GM19328 (cell line): ENCODE data around the gene IFT43.

Experiments used
- ATAC-seq: cut with Tn5 transposase; IDR thresholded peaks from one replicate; pipeline ENCODE4 v1.9.1; 2021; ENCODE audit warnings: mild to moderate bottlenecking, moderate library complexity; ENCODE audit not compliant: unreplicated experiment

The IFT43 gene

DNA sequence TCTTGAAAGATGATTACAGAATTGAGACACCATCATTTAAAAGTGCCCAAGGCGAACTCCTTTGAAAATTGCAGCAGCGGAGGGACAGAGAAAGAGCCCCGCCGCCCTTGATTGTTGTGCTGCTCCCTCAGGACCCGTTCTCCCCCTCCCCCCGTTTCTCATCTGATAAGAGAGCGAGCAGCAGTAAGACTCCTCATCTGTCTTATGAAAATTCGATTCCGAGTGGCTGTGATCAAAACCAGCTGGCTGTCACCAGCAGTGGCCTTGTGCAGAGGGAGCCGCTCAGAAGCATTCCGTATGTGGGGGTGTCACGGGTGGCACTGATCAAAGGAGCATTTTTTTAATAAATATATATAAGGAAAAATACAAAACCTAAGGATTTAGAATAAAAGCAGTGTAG is 88.2 kb downstream of the IFT43 start:
- ATAC-seq, result no peak

DNA sequence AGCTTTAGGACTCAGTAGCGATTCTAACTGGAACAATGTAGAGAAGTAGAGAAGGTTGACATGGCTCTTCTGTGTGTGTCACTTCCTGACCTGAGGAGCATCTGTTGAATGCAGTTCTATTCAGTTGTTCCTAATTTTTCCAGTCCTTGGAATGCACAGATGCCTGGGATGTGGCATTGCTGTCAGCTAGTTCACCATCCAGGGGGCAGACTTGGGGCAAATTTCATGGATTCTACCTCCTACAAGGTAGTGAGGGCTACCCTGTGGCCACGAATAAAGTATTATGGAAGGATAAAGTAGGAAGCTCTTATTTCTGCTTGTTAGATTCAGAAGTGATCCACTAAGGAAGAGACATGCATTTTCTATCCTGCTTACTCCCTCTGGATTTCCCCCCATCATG is 91.8 kb downstream of the IFT43 start:
- ATAC-seq, result no peak

DNA sequence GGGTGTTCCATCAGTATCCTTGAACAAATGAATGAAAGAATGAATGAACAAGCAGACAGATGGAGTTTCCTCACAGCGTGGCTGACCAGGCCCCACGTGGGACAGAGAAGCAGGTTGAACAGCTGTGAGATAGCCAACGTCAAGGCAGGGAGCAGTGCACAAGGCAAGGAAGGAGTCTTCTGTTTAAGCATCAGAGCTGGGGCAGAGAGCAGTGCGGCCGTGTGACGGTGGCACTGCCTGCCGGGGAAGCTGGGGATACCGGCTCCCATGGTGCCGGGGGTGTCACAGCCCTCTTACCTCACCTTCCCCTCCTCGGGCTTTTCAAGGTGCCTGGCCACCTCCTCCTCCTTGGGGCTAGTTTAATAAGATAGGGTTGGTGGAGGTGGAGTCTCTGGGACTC is 92.9 kb downstream of the IFT43 start:
- no peak for ATAC-seq

DNA sequence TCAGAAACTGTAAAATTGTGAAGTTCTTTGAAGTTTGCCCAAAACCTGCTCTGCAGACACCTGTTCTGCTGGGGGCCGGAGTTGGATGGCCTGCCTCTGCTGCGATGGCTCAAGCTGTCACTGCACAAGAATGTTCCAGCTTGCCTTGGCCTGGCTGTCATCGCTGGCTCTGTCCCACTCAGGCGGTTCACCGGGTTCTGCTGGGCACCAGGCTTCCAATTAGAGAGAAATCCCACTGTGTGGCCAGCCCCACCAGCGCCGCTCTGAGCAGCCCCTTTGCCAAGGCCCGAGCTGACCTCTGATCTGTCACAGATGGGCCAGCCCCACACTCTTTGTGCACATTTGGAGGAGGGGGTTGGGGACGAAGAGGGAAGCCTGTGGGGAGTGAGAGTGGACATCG is 94.5 kb downstream of the IFT43 start:
- no peak for ATAC-seq

DNA sequence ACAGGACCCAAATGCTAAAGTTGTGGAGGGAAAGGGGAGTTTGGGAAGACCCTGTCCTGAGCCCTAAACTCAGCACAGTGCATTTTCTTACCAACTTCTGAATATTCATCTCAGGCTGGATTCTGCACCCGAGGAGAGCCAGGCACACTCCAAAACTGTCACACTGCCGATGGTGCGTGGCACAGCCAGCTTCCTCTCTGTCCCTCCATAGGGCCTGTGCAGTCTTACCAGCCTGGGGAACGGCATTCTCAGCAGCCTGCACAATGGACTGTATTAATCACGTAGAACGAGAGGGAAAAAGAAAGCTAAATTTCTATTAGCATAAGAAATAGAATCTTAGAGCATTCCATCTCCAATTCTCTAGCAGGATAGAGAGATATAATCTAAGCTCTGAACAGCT is 94.9 kb downstream of the IFT43 start:
- no peak for ATAC-seq

DNA sequence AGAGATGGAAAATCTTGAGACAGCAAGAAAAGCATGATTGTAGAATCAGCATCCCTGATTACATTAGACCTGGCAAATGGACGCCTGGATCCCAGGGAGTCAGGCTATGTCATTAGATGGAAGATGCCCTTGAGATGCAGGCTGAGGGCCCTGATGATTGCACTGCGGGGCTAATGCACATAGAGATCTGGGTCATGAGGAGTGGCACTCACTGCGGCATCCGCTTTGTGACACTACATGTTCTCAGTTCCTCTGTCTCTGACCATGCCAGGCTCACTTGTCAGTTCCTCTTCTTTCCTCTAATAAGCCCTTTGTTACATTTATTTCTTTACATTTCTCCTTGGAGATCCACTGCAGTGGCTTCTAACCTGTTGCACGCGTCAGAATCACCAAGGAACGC is 96.1 kb downstream of the IFT43 start:
- ATAC-seq, result no peak

DNA sequence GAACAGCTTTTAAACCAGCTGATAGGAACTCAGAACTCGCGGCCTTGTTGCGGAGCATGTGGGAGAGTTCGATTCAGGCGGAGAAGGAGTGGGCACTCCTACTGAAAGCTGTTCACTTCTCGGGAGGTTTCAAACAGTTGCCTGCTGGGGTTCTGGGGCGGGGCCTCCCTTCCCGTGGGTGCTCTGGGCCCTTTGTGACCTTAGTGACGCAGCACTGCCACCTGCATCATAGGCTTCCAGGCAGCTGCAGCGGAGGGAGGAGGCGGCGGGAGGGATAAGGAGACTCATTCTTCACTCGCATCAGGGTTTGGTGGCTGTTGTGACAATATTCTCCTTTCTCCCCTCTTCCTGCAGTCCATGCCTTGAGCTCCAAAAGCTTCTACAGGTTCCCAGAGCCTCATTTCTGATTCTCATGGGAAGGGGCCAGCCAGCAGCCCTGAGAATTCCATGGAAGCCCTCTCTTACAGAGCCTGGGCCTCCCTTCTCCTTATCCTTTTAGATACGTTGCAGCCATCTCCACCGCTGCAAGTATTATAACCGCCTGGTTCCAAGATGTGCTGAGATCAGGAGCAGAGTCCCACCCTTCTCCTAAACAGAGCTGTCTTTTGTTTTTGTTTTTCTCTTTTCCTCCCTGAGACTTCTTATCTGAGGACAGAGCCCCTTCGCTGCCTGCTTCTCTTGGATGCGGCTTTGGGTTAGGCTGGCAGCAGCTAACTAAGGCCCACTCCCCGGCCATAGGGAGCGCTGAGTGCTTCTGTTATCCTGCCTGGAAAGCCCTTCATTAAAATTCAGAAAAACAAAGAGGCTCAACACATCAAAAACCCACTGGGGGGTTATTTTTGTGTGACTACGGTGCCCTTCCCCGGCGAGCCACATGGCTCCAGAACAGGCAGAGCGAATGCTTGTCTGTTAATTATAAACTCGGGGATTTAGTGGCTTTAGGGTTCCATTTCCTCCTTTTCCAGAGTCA is 98.5 kb downstream of the IFT43 start:
- ATAC-seq, result no peak

DNA sequence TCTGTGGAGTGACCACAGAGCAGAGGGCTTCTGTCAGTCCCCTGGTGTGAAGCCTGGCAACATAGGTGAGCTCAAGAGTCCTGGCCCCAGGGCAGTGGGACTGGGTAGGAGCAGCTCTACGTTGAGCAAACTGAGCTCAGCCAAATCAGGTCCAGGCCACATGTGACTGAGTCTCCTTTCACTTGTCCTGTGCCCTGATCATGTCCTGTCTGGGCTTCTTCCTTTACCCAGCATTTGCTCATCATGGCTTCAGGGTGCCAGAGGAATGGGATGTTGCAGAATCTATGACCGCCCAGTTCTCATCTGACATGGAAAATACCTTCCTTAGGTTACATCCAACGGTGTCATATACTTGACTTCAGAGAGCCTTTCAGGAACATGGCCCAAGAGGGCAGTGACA is 99.8 kb downstream of the IFT43 start:
- ATAC-seq, result no peak

DNA sequence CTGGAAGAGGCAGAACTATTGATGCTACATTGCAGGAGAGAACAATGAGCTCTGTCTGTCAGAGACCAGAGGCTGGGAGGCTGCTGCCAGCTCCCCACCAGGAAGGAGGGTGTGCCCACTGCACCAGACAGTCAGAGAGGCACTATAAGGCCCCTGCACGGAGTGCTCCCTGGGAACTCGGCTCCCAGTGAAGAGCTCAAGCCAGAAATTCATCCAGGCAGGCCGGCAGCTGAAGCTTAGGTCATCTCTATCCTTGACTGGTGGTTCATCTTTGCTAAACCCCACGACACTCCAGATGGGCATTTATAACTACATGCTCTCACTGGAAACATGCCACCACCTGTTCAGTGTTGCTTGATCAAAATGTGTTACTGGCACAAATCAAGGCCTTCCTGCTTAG is 101.1 kb downstream of the IFT43 start:
- no peak for ATAC-seq

DNA sequence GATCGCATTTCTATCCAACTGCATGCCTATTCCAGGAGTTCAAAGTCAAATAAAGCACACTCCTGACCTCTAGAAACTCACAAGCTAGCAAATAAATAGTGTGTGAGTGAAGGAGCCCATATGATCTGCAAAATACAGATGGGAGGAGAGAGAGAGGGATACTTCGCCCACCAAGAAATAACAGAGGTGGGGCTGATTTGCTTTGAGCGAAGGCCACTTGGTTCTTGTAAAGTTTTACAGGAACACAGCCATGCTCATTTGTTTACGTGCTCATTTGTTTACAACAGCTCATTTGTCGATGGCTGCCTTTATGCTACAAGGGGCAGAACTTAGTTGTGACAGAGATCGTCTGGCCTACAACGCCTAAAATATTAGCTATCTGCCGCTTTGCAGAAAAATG is 102.8 kb downstream of the IFT43 start:
- no peak for ATAC-seq

DNA sequence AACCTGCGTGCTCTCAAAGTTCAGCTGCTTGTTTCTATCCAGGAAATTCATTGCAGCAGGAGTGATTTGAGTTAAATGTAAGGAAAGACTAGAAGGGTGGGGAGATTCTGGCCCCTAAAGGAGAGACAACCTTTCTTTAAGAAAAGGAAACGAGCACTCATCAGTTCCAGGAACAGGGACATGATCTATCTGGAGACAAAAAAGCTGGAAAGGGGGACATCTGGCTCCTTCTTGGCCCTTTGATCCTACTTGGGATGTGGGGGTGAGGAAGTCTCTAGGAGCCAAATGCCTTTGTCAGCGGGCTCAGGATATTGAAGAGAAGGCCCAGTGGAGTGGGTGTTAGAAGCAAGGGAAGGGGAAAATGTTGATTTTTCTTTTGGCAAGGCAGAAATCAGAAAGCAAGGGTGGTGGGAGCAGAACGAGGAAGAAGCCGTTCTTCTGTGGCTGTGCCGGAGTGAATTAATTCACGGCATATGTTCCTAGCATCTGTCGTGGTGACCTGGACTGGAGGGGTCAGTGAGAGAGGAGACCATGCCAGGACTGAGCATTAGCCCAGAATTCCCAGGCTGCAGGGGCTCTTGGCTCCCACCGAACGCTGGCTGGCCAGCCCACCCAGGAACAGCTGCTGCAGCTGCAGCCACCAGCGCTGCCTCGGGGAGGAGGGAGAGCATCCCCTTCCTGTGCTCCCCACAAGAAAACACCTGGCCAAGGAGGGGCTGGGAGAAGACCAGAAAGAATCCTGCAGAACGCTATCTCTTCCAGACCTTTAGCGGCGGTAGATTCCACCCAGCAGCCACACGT is 103.4 kb downstream of the IFT43 start:
- ATAC-seq, result no peak

DNA sequence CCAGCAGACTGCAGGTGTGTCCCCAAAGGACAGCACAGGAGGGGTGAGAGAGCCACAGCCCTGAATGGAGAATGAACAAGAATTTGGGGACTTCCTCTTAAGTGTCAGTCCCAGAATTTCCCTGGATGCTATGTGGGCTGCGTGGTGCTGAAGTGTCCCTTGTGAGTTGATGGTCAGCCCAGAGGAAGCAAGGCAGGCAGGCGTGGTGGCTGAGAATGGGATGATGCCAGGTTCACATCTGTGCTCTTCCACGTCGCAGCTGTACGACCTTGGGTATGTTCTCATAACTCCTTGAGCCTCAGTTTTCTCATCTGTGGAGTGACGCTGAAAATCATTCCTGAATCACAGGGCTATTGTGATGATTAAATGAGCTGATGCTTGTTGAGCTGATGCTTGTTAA is 104.0 kb downstream of the IFT43 start:
- ATAC-seq, result no peak

DNA sequence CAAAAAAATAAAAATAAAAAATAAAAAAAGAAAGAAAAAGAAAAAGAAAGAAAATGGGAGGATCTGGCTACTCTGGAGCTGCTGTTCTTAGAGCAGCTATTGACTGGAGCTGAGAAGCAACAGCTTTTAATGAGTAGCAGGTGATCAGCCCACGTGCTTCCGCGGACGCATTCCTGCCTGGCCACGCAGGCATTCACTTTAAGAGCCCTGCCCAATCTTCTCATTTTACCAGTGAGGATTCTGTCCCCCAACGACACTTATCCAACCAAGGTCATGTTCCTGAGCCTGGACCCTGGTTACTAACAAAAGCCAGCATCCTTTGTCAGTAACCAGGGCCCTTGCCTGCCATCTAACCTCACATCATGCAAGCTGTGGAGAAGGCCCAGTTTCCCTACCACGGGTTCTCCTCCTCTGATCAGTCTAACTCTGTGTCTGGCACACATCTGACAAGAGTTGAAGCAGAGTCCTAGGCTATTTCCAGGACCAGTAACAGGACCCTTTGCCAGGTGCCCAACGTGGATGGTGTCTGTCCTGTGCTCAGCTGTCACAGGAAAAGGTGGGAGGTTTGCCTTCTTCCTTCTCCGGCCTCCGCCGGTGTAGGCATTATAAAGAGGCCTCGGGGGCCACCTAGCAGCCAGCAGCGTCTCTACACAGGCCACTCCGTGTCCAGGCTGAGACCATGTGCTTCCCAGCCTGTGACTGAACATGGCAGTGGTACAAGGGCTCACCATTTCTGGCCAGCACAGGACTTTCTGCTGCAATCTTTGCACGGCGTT is 105.2 kb downstream of the IFT43 start:
- ATAC-seq, result no peak

DNA sequence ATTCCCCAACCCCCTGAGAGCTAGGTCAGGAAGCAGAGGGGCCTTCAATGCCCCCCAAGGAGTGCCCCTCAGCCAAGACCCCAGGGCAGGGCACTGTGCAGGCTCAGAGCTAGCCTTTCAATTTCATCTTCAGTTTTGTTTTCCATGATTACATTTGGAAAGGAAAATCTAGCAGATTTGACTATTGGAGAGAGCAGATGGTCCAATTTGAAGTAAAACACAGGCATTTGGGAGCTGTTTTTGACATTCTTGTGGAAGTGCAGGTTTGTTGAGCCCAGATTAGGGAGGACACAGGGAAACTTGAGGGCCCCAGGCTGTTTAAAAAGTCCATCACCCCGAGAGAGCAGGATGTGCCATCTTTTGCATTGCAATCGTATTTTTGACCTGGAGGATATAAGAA is 107.5 kb downstream of the IFT43 start:
- no peak for ATAC-seq

DNA sequence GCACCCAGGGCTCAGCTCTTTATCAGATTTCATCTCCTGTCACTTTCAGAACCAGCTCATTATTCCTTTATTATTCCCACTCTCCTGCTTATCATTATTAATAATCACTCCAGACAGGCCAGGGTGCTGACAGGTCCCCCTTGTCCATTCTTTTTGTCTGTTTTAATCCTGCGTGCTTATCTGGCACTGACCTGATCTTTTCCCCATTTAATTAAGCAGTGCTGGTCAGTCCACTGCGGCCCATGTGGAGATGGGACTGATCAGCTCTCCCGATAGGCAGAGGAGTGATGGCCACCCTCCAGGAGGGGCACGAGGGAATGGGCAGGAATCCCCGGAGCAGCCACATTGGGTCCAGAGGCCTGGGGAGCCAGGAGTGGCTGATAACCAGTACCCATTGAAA is 110.7 kb downstream of the IFT43 start:
- ATAC-seq, result no peak

DNA sequence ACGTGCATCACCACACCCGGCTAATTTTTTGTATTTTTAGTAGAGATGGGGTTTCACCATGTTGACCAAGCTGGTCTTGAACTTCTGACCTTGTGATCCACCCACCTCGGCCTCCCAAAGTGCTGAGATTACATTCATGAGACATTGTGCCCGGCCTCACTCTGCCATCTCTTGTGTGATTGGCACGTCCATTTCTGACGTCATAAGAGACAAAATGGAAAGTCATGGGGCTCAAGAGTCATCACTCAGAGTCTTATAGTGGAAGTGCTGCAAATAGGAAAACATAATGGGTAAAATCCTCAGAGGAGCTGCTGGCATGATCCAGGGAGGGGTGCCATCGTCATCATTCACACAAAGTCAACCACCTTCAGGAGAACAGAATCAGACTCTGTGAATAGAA is 112.0 kb downstream of the IFT43 start:
- no peak for ATAC-seq

DNA sequence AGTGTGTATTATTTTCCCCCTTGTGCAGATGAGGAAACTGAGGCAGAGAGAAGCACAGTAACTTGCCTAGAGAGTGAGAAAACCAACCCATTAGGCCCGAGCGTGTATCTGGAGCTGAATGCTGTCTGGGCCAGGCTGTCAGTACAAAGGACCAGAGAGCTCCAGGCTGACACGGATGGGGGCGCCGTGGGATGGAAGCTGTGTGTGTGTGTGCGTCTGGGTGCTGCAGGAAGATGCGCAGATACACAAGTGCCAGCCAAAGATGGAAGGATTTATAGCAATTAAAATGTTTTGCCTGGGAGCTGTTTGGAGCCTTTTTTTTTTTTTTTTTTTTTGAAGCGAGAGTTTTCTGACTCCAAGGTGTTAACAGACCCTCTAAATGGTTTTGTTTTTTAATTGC is 112.5 kb downstream of the IFT43 start:
- no peak for ATAC-seq

DNA sequence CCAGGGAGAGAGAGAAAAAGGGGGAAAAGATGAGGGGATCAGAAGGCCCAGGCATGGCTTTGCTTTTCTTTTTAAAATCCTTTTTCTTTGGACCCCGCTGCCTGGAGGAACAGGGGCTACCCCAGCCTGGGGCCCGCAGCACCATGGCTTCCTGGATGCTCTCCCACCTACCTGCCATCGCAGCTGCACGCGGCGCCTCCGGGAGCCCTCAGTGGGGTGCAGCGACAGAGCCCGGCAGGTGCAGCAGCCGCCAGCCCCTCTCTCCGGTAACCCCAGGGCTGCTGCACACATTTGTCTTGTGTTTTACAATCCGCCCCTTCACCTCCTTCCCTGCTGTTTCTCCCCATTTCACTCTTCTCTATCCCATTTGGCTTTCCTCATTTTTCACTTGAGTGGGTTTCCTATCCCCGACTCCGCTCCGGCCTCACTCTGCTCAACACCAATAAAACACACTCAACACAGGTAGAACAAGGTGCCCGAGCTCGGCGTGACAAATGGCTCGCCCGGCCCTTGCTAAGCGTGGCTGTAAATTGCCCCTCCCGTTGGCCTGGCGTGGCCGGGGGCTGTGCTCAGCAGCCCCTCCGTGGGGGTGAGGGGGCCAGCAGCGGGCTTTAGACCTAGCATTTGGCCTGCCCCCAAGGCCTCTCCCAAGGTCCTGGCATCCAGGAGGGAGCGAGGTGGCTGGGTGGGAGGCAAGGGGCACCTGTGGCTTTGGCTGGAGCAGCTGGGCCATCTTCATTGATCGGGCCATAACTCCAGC is 113.5 kb downstream of the IFT43 start:
- ATAC-seq, result no peak

DNA sequence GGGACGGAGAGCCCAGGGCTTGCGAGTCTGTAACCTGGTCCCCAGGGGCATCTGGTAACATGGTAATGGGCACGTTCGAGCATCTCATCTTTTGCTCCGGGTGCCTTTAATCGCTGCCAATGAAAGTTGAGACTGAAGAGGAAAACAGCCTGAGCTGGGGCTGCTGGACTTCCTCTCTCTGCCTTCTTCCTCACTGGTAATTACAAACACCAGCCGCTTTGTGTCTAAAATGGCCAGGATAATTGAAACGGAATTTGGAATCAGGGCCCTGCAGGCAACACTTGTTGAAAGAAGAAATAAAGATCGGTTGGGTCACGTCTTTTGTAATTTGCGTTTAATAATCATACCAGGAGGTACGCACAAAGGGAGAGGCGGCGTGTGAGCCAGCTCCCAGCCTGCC is 114.7 kb downstream of the IFT43 start:
- no peak for ATAC-seq
